ENCODE measurements around the gene FANCB. TPM values are rescaled to one million over a fixed set of nuclear protein-coding genes. Genes with fewer than 3 reads are reported as not detected.

Gene FANCB
- total RNA-seq, 6 donors from 2014 or later = 0.46 to 1.7 (median 1.0) TPM; not detected in 1

- Histone ChIP-seq H3K27me3 (no peaks in the 10 kb centered on the region), H3K36me3 (peaks cover 0 to 53% (median 6%) of the 10 kb centered on the region in 4 donors), H3K4me3 (no peak overlapping the region), H3K9me3 (no peaks in the 10 kb centered on the region), H3K4me1 (no peaks in the 10 kb centered on the region), H3K27ac (no peak overlapping the region)
- 84 to 92% methylated on average over 3 of the region's 3 CpGs for WGBS, 2 donors
- ATAC-seq (ENCODE audit: low FRiP score in 2 of 2) = no peak
- no peak for DNase-seq
- TF ChIP-seq POLR2A (IDR thresholded peaks at IDR 0.05) (no peak), POLR2AphosphoS5 (IDR thresholded peaks at IDR 0.05) (no peak), EP300 (IDR thresholded peaks at IDR 0.05) (no peak), CTCF (IDR thresholded peaks at IDR 0.05) (no peak)
Observed at GRCh38 chrX:14915596-14915995, 42.7 kb upstream of the FANCB start.

- TF ChIP-seq POLR2AphosphoS5 (IDR thresholded peaks at IDR 0.05) (no peak), POLR2A (IDR thresholded peaks at IDR 0.05) (no peak), EP300 (IDR thresholded peaks at IDR 0.05) (no peak), CTCF (IDR thresholded peaks at IDR 0.05) (no peak)
- Histone ChIP-seq H3K4me1 (no peaks in the 10 kb centered on the region), H3K27ac (no peak overlapping the region), H3K4me3 (no peak overlapping the region), H3K36me3 (peaks cover 0 to 43% (median 6%) of the 10 kb centered on the region in 4 donors), H3K9me3 (no peaks in the 10 kb centered on the region), H3K27me3 (no peaks in the 10 kb centered on the region)
- ATAC-seq (ENCODE audit: low FRiP score in 2 of 2) (no peak), DNase-seq (no peak)
- 94 to 100% methylated on average over 2 of the region's 2 CpGs for WGBS, 2 donors
Observed at GRCh38 chrX:14913241-14913640, 40.4 kb upstream of the FANCB start.

GRCh38 chrX:14903891-14904290 is 31.0 kb upstream of the FANCB start:
- DNase-seq = no peak
- no peak overlapping the region for H3K4me3 ChIP-seq
- no peaks in the 10 kb centered on the region for H3K9me3 ChIP-seq
- TF ChIP-seq CTCF (IDR thresholded peaks at IDR 0.05) = no peak
- TF ChIP-seq POLR2A (IDR thresholded peaks at IDR 0.05) = no peak
- TF ChIP-seq POLR2AphosphoS5 (IDR thresholded peaks at IDR 0.05) = no peak
- no peak for TF ChIP-seq EP300 (IDR thresholded peaks at IDR 0.05)
- ATAC-seq (ENCODE audit: low FRiP score in 2 of 2) = no peak
- no peaks in the 10 kb centered on the region for H3K36me3 ChIP-seq
- WGBS, 2 donors = 58 to 61% methylated on average over 2 of the region's 2 CpGs
- H3K4me1 ChIP-seq = no peaks in the 10 kb centered on the region
- H3K27me3 ChIP-seq = no peaks in the 10 kb centered on the region
- no peak overlapping the region for H3K27ac ChIP-seq

- Histone ChIP-seq H3K27me3 (no peaks in the 10 kb centered on the region), H3K27ac (no peak overlapping the region), H3K9me3 (no peaks in the 10 kb centered on the region), H3K36me3 (no peaks in the 10 kb centered on the region), H3K4me3 (no peak overlapping the region), H3K4me1 (no peaks in the 10 kb centered on the region)
- ATAC-seq (ENCODE audit: low FRiP score in 2 of 2) = no peak
- TF ChIP-seq EP300 (IDR thresholded peaks at IDR 0.05) (no peak), POLR2A (IDR thresholded peaks at IDR 0.05) (no peak), CTCF (IDR thresholded peaks at IDR 0.05) (no peak), POLR2AphosphoS5 (IDR thresholded peaks at IDR 0.05) (no peak)
- DNase-seq = no peak
Observed at GRCh38 chrX:14902537-14902936, 29.7 kb upstream of the FANCB start.

GRCh38 chrX:14899607-14900006 is 26.7 kb upstream of the FANCB start:
- no peak for TF ChIP-seq CTCF (IDR thresholded peaks at IDR 0.05)
- no peak for TF ChIP-seq POLR2A (IDR thresholded peaks at IDR 0.05)
- no peak for TF ChIP-seq POLR2AphosphoS5 (IDR thresholded peaks at IDR 0.05)
- TF ChIP-seq EP300 (IDR thresholded peaks at IDR 0.05) = no peak
- H3K27me3 ChIP-seq = no peaks in the 10 kb centered on the region
- peak overlapping the region in 2 of 4 donors; percentile 27 to 30 for H3K27ac ChIP-seq
- DNase-seq = no peak
- H3K9me3 ChIP-seq = no peaks in the 10 kb centered on the region
- ATAC-seq (ENCODE audit: low FRiP score in 2 of 2) = no peak
- peaks cover 0 to 9% (median 0%) of the 10 kb centered on the region in 4 donors for H3K36me3 ChIP-seq
- H3K4me3 ChIP-seq = no peak overlapping the region
- no peaks in the 10 kb centered on the region for H3K4me1 ChIP-seq

All from upper lobe of left lung (tissue), 6 donors.